ENCODE results near the gene MZF1.
A peak's percentile ranks its signal among the peaks of the same experiment; 100 is the strongest.
"Not testable (repeated sequence)": the region's sequence is repeated elsewhere in the genome, so short reads cannot be mapped to it uniquely, and the experiment has no call there.

The MZF1 gene

DNA sequence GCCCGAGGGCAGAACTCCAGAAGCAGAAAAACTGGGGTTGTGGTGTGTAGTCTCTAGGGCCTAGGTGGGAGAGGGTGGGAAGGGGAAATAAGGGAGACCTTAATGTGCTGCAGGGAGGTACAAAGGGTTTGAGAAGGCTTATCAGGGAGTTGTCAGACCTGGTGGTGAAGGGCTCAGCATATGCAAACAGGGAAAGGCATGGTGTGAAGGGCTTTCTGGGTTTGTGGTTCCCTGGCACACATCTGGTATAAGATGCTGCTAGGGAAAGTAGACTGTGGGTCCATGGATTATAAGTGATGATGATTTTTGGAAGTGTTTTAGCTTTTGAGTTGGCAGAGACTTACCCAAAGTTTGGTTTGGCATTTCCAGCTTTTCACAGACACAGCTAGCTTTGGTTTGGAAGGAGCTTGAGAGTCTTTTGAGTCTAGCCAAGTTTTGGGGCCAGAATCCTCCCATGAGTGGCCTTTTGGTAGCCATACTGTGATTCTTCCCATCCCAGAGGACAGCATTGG, 27.1 kb downstream of the MZF1 start:
- intact Hi-C loops (cut with DNase I; ENCODE audit: low total_unique reads), result no loop called here
- Histone ChIP-seq H3K4me1 (peaks cover 4 to 35% (median 28%) of the 10 kb centered on the region in 4 donors), H3K4me3 (peak overlapping the region; percentile 80 to 96), H3K36me3 (peaks cover 41 to 52% (median 48%) of the 10 kb centered on the region in 3 donors), H3K27me3 (no peaks in the 10 kb centered on the region), H3K27ac (peak overlapping the region; percentile 94 to 95), H3K9me3 (no peaks in the 10 kb centered on the region)
- no peak for DNase-seq
- TF ChIP-seq, protein P1, sequence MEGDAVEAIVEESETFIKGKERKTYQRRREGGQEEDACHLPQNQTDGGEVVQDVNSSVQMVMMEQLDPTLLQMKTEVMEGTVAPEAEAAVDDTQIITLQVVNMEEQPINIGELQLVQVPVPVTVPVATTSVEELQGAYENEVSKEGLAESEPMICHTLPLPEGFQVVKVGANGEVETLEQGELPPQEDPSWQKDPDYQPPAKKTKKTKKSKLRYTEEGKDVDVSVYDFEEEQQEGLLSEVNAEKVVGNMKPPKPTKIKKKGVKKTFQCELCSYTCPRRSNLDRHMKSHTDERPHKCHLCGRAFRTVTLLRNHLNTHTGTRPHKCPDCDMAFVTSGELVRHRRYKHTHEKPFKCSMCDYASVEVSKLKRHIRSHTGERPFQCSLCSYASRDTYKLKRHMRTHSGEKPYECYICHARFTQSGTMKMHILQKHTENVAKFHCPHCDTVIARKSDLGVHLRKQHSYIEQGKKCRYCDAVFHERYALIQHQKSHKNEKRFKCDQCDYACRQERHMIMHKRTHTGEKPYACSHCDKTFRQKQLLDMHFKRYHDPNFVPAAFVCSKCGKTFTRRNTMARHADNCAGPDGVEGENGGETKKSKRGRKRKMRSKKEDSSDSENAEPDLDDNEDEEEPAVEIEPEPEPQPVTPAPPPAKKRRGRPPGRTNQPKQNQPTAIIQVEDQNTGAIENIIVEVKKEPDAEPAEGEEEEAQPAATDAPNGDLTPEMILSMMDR (IDR thresholded peaks at IDR 0.05), result no peak

DNA sequence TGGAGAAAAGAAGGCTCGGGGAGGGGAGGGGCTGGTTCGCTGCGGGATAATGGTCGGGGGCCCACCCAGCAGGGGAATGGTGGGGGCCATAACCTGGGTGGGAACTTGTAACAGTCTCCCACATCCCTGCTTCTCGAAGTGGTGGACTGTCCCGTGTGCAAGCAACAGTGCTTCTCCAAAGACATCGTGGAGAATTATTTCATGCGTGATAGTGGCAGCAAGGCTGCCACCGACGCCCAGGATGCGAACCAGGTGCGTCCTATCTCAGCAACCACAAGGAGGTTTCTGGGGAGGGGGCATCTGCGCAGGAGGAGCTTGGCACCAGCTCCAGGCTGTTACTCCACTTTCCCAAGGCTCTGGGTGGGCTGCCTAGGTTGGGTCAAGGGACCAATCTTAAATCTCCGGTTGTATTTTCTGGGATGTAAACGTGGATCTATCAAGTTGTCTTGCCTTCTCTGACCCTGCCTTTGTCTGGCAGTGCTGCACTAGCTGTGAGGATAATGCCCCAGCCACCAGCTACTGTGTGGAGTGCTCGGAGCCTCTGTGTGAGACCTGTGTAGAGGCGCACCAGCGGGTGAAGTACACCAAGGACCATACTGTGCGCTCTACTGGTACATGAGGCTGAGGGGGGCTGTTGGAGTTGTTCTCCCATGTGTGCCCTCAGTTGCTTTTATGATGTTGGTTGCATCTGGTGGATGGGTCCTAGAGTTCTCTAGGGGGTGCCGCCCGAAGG, 27.7 kb downstream of the MZF1 start:
- peaks cover 4 to 35% (median 28%) of the 10 kb centered on the region in 4 donors for H3K4me1 ChIP-seq
- TF ChIP-seq, protein P1 (IDR thresholded peaks at IDR 0.05), result no peak
- H3K27me3 ChIP-seq, result no peaks in the 10 kb centered on the region
- intact Hi-C loops (cut with DNase I; ENCODE audit: low total_unique reads), result no loop called here
- peak overlapping the region; percentile 94 to 95 for H3K27ac ChIP-seq
- no peaks in the 10 kb centered on the region for H3K9me3 ChIP-seq
- no peak for DNase-seq
- peak overlapping the region; percentile 80 to 96 for H3K4me3 ChIP-seq
- H3K36me3 ChIP-seq, result peaks cover 35 to 45% (median 43%) of the 10 kb centered on the region in 3 donors

DNA sequence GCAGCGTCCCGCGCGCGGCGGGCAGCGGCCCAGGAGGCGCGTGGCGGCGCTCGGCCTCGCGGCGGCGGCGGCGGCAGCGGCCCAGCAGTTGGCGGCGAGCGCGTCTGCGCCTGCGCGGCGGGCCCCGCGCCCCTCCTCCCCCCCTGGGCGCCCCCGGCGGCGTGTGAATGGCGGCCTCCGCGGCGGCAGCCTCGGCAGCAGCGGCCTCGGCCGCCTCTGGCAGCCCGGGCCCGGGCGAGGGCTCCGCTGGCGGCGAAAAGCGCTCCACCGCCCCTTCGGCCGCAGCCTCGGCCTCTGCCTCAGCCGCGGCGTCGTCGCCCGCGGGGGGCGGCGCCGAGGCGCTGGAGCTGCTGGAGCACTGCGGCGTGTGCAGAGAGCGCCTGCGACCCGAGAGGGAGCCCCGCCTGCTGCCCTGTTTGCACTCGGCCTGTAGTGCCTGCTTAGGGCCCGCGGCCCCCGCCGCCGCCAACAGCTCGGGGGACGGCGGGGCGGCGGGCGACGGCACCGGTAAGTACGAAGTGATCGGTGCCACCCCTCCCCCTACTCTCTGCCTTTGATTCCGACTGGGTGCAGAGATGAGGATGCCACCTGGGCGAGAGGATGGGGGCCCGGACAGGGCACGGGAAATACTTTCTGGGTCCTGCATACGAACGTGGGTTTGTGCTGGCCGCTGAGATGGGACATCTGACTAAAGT, 28.4 kb downstream of the MZF1 start:
- peaks cover 0 to under 1% of the 10 kb centered on the region in 2 donors for H3K27me3 ChIP-seq
- H3K4me1 ChIP-seq, result peaks cover 4 to 35% (median 28%) of the 10 kb centered on the region in 4 donors
- H3K27ac ChIP-seq, result peak overlapping the region; percentile 94 to 95
- DNase-seq, result no peak
- H3K36me3 ChIP-seq, result peaks cover 28 to 38% (median 36%) of the 10 kb centered on the region in 3 donors
- TF ChIP-seq, protein P1 (IDR thresholded peaks at IDR 0.05), result no peak
- no peaks in the 10 kb centered on the region for H3K9me3 ChIP-seq
- peak overlapping the region; percentile 80 to 96 for H3K4me3 ChIP-seq
- intact Hi-C loops (cut with DNase I; ENCODE audit: low total_unique reads), result no loop called here

DNA sequence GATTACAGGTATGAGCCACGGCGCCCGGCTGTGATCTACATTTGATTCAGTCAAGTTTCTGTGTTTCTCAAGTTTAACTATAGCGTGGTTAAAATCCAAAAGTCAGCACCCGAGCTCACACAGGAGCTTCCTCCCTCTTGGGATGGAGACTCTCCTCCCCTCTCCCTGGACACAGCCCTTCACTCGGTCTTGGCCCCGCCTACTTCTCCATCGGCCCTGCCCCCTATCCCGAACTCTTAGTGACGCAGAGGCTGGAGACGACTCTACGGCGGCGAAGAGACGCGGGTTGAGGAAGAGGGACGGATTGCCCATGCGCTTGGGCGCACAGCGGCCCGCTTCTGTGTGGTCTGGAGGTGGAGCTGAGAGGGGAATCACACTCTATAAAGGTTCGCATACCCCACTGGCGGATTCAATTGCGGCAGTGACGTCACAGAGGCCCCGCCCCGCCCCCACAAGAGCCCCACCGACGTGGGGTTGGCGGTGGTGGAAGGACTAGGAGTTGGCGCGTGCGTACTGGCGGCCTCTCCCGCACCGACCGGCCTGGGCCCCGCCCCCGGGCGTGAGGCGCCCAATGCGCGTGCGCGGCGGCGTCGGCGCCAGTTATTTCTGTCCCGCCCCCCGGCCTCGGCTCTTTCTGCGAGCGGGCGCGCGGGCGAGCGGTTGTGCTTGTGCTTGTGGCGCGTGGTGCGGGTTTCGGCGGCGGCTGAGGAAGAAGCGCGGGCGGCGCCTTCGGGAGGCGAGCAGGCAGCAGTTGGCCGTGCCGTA, 29.1 kb downstream of the MZF1 start, which contains the start of gene TRIM28:
TSS of gene TRIM28 (plus strand) at position 239 of the 765 bp plus-strand sequence. CDS start 694 bp downstream, outside the sequence.
- Histone ChIP-seq H3K27ac (peak within 1 kb of the TSS; percentile 94 to 95), H3K9me3 (no peaks in the 10 kb centered on the region), H3K36me3 (peaks cover 21 to 31% (median 28%) of the 10 kb centered on the region in 3 donors), H3K27me3 (peaks cover 0 to 7% of the 10 kb centered on the region in 2 donors), H3K4me3 (peak within 1 kb of the TSS; percentile 80 to 96), H3K4me1 (peaks cover 4 to 35% (median 28%) of the 10 kb centered on the region in 4 donors)
- TF ChIP-seq, protein P1 (IDR thresholded peaks at IDR 0.05), result peak in 1 of 2 experiments; percentile 14
- intact Hi-C loops (cut with DNase I; ENCODE audit: low total_unique reads), result no loop called here
- DNase-seq, result peak; percentile 98 to 99

DNA sequence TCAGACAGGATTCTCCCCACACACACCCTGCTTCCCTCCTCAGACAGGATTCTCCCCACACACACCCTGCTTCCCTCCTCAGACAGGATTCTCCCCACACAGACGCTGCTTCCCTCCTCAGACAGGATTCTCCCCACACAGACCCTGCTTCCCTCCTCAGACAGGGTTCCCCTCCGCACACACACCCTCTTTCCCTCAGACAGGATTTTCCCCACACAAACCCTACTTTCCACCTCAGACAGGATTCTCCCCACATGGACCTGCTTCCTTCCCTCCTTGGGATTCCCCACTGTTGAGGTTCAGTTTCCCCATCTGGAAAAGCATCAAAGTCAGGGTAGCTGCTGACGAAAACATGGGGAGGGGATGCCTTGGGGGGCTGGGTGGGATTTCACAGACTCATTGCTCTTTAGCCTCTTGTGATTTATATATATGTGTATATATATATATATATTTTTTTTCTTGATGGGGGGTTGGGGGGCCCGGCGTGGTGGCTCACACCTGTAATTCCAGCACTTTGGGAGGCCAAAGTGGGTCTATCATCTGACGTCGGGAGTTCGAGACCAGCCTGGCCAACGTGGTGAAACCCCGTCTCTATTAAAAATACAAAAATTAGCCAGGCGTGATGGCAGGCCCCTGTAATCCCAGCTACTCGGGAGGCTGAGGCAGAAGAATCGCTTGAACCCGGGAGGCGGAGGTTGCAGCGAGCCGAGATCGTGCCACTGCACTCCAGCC, 30.3 kb downstream of the MZF1 start:
- Histone ChIP-seq H3K4me1 (peaks cover 4 to 45% (median 31%) of the 10 kb centered on the region in 4 donors), H3K4me3 (peak overlapping the region; percentile 80 to 96), H3K27ac (peak overlapping the region; percentile 94 to 95), H3K36me3 (peaks cover 9 to 19% (median 16%) of the 10 kb centered on the region in 3 donors), H3K27me3 (peaks cover 0 to 18% of the 10 kb centered on the region in 2 donors)
- H3K9me3 ChIP-seq; intact Hi-C loops (cut with DNase I; ENCODE audit: low total_unique reads); DNase-seq: not testable (repeated sequence)

DNA sequence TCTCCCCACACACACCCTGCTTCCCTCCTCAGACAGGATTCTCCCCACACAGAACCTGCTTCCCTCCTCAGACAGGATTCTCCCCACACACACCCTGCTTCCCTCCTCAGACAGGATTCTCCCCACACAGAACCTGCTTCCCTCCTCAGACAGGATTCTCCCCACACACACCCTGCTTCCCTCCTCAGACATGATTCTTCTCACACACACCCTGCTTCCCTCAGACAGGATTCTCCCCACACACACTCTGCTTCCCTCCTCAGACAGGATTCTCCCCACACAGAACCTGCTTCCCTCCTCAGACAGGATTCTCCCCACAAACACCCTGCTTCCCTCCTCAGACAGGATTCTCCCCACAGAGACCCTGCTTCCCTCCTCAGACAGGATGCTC, 34.0 kb downstream of the MZF1 start:
- H3K36me3 ChIP-seq; DNase-seq; H3K27ac ChIP-seq; H3K4me3 ChIP-seq; intact Hi-C loops (cut with DNase I; ENCODE audit: low total_unique reads); H3K9me3 ChIP-seq: not testable (repeated sequence)
- peaks cover 0 to 17% (median 8%) of the 10 kb centered on the region in 4 donors for H3K4me1 ChIP-seq
- H3K27me3 ChIP-seq, result peaks cover 0 to 38% of the 10 kb centered on the region in 2 donors

Data from tibial artery (tissue), 4 donors.